CD4-positive, alpha-beta T cell treated with Interleukin-6 for 4 hours (primary cell): ENCODE results near the gene KLK13.
A peak's percentile ranks its signal among the peaks of the same experiment; 100 is the strongest.

Source experiments
- DNase-seq: peaks from one replicate; pipeline ENCODE4 v3.0.0-alpha.2; 2020; ENCODE audit warnings: mixed read lengths

KLK13 gene

DNA sequence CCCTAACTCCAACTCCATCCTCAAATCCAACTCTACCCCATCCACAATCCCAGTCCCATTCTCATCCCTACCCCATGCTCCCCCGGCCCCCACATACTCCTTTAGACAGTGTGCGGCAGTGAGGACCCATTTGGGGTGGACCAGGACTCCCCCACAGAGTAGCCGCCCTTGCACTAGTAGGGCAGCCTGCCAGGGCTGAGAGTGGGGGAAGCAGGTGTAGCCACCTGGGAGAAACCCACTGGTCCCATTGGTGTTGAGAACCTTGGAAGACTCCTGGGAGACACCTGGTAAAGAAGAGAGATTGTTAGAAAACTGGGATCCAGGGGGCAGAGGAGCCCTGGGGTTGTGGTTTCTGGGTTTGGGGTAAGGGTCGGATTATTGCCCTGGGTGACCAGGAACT, 4.6 kb downstream of the KLK13 start:
- no peak for DNase-seq

DNA sequence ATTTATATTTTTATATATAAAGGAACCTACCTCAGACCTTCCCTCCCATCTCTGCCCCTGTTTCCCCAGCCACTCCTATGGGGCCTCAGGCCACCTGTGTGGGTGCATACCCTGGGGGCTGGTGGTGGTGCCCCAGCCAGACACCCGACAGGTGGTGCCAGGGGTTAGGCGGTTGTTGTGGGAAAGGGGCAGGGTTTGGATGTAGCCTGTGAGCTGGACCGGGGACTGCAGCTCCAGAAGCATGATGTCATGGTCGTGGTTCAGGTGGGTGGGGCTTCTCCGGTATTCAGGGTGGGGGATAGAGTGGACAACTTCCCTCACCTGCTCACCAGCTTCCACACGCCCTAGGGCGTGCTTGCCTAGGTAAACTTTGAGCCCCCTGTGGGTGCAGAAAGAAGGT, 5.2 kb downstream of the KLK13 start:
- DNase-seq, result no peak

DNA sequence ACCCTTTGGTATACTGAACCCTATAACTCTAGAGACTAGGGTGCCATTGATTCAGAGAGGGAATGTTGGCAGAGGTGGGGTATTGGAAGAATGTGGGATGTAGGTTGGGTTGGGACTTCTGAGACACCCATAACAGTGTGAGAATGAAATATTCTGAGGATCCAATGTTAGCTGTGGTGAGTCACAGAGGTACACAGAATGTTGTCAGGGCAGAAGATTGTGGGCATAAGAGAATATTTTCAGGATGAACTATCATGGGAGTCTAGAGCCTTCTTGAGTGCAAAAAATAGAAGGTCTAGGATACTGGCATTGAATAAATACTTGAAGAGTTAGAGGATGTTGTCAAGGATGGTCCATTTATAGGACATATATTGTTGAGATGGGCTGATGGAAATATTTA, 9.0 kb downstream of the KLK13 start:
- DNase-seq, result no peak

DNA sequence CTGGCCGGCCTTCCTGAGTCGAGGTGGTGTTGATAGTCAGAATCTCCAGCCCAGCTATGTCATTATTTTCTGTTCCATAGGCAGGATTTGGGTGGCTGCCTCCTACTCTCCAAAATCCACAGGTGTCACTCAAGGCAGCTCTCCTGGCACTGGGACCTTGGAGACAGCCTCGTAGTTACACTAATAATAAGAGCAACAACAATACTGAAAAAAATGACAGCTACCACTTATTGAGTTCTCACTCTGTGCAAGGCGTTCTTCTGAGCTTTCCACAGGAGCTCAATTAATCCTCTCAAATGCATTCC, 17.9 kb downstream of the KLK13 start:
- DNase-seq, result no peak

DNA sequence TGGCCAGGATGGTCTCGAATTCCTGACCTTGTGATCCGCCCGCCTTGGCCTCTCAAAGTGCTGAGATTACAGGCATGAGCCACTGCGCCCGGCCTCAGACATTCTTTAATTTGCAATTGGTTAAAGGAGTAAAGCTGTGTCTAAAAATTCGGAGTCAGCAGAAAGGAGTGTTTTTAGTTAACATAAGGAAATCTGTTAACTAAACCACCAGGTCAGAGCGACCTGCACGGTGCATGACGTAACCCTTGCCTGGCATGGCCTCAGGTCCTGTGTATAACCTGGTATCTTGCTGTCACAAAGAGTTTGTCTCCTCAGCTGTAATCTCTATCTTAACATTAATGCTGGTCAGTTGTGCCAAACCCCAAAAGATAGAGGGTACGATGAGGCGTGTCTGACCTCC, 20.6 kb downstream of the KLK13 start:
- no peak for DNase-seq

DNA sequence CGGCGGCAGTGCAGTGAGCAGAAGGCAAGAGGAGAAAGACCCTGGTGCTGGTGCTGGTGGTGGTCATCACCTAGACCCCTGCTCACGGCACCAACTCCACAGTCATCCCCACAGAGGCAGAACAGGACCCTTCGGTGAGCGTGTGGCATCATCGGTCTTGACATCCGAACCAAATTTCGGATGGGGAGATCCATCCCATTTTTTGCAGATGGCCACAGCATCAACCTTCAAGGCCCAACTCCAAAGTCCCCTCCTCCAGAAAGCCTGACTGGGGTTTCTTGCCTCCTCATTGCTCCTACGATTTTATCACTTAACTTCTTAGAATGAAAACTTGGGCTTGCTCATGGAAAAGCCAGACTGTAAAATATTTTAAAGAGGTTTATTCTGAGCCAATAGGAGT, 21.4 kb downstream of the KLK13 start:
- DNase-seq, result no peak

DNA sequence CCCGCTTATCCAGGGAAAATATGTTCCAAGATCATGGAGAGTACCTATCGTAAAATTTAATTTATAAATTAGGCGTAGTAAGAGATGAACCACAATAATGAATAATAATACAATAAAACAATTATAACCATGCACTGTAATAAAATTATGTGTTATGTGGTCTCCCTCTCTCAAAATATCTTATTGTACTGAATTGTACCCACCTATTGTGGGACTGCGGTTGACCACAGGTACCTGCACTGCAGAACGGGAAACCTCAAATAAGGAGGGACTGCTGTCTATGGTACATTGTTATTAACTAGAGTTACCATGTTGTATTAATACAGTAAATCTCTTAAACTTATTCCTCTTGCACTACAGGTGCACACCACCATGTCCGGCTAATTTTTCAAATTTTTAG, 24.7 kb downstream of the KLK13 start:
- no peak for DNase-seq

DNA sequence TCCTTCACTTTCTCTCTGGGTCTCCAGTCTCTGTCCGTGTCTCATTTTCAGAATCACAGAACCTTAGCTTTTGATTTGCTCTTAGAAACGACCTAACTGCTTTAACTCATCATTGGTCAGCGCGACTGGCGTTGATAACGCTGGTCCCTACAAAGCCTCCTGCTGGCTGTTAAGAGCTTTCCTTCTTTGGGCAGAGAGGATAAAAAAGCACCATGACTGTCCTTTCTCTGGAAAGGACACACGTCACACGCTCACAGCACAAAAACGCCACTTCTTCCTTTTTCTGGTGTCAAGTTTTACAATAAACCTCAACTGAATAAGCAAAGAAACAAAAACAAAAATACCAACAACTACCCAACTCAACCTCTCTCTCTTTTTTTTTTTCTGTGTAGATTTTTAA, 28.4 kb downstream of the KLK13 start:
- no peak for DNase-seq

DNA sequence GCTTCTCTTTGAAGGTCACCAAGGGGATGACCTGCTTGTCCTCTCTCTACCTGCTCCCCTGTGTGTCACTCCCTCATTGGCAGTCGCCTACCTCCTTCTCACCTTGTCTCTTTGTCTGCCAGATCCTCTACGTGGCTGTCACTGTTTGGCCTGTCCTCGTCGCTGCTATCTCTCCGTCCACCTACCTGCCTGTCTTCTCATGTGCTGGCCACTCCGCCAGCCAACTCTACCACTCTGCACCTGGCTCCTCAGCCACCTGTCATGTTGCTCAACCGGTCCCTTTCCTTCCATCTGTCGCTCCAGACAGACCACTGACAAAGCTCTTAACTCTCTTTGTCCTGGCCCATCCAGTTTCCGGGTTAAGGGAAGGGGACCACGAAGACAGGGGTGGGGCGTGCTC, 30.2 kb downstream of the KLK13 start, which contains the start of gene KLK12:
TSS of gene KLK12 (minus strand) at position 299 of the 400 bp plus-strand sequence. CDS start 381 bp downstream, outside the sequence.
- no peak for DNase-seq

DNA sequence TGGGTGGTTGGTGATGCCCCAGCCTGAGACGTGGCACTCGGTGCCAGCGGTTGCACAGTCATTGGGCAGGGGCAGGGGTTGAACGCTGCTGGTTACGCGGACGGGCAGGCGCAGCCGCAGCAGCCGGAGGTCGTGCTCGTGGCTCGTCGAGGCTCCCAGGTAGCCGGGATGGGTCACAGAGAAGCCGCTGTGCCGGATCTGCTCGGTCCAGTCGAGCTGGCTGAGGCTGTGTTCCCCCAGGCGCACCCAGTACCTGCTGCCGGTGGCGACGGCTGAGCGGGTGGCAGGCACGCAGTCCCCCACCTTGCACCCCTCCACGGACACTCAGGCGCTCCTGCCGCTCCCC, 33.0 kb downstream of the KLK13 start:
- DNase-seq, result no peak

DNA sequence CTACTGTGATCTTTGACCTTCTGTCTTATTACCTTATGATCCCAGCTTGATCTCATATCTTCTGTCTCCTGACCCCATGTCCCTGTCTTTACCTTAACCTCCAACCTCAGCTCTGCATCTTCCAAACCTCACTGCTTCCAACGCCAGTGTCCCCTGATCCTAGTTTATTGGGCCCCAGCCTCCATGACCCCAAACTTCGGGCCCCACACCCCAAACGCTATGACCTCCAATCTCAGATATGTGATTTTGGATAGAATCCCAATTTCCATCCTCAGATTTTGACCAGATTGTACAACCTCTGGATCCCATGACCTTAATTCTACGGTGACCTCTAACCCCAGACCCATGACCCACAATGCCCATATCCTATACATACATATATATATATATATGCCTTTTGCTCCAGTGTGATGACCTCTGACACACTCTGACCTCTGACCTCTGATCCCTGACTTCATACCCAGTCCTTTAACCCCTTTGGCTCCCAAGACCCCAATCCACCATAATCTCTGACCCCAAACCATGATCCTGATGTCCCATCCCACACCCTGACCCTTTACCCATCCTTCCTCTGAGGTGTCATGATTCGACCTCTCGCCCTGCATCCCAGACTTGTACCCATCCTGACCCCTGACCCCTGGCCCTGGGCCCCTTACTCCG, 33.5 kb downstream of the KLK13 start:
- DNase-seq, result no peak

DNA sequence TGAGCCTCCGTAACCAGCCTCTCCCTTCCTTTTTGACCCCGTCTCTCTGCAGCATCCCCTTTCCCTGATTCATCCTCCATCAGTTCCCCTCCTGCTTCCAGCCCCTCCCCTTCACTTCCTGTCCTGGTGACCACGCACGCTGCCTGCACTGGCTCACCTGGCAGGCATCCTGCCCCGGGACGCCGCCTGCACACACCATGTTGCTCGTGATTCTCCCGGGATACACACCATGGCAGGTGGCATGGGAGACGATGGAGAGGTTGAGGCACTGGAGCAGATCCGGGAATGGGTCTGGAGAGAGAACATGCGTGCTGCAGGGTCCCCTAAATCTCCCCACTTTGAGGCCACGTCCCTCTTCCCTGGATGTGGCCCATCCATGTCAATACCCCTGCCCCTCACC, 34.3 kb downstream of the KLK13 start:
- DNase-seq, result no peak

DNA sequence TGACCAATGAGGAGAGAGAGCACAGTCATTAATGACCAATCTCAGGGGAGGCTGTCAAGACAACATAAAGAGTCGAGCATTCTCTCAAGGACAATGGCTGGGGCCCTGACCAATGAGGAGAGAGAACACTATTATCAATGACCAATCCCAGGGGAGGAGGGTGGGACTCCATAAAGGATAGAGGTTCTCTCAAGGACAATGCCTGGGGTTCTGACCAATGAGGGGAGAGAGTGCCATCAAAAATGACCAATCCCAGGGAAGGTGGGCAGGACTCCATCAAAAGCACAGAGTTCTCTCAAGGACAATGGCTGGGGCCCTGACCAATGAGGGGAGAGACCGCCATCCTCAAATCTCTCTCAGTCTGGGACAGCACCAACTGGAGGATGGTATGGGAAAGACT, 35.2 kb downstream of the KLK13 start:
- DNase-seq, result no peak

DNA sequence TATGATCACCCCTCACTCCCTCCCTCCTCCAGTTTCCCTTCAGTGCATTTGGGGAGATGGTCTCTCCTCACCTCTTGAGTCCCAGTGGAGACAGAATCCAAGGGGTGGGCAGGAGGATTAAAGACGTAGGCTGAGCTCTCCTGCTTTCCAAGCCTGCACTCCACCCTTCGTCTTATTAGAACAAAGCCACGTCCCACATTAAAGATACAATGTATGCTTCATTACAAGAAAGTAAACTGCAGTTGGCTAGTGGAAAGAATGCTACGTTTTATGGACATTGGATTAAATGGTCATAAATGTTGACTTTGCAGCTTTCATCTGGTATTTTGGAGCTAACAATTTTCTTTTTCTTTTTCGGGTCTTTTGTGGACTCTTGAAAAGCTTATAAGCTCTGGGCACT, 37.0 kb downstream of the KLK13 start:
- no peak for DNase-seq

DNA sequence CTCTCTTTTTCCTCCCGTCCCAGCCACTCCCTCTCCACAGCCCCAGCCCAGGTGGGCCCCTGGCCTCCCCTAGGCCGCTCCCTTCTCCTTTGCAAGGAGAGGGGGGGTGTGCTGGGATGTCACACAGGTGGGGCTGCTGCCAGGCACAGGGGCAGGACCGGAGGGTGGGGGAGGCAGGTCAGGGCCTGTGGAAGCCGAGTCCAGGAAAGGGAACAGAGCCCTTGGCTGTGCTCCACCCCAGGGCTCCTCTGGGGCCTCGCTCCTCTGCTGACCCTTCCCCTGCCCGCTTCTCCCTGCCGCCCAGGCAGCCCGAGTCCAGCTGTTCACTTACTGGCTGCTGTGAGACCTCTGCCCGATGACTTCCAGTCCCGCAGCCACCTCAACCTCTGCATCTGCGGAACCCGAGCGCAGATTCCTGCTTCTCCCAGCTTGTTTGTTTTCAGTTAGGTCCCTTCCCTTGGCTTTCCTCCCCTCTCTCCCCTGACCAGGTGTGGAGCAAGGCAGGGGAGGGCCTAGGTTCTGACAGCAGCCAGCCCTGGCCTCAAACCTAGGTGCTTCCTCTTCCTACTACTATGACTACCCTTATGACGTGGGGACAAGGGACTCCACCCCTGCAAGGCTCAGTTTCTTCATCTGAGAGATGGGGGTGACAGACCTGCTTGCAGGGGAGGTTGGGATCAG, 37.6 kb downstream of the KLK13 start:
- DNase-seq, result no peak

DNA sequence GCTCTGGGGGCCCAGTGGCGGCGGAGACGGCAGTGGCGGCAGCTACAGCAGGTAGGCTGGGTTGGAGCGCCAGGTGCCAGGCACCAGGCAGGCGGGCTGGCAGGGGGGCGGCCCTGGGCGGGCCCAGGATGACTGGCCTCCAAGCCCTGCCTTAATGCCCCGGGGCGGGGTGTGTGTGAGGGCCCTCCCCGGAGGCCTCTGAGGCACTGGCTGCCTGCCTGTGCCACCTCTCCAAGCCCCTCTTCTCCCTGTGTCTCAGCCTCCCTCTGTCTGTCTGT, 38.4 kb downstream of the KLK13 start, which contains the start of gene KLK11:
TSS of gene KLK11 (minus strand) at position 63 of the 278 bp plus-strand sequence. CDS start 985 bp downstream, outside the sequence.
- DNase-seq, result no peak

DNA sequence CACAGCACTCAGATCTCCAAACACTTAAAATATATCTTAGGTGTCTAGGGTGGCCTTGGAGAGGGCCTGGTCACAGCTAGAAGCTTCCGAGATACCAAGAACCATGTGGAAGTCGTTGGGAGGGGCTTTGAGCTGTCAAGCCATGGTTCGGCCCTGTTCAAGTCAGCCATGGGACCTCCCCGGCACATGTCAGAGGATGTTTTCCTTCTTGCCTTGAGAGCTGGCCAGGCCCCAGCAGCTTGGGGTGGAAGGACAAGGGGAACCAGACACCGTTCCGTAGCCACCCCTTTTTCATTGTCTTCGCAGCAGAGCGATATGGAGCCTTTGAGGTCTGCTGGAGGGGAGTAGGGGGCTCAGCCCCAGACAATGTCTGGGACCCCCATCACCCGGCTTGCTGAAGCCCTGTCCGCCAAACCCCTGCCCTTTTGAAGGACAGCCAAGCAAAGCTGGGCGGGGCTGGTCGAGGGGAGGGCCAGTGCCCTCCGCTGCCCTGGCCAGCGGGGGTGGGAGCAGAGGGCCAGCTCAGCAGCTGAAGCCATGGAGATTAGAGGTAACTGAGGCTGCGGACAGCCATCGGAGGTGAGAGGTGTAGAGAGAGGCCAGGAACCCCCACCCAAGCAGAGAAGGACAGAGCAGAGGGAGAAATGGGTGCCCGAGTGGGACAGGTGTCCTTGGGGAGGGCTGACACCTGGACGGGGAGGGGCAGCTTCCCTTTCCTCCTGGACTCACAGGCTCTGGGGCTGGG, 38.9 kb downstream of the KLK13 start:
- DNase-seq, result no peak

DNA sequence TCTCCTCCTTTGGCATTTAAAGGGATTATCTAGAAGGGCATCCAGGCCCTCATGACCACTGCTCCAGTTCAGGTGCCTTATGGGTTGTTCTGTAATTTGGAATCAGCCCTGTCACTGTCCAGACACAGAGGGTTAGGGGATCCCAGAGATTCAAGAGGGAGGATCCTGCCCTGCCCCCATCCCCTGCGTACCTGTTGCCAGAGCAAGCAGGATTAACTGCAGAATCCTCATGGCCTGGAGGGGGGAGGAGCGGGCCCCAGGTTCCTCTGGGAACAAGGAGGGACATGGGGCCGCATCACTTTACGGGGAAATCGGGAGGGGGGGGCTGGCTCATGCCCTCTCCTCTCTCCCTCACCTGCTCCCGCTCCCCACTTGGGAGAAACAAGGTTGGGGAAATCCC, 39.5 kb downstream of the KLK13 start:
- DNase-seq, result no peak

DNA sequence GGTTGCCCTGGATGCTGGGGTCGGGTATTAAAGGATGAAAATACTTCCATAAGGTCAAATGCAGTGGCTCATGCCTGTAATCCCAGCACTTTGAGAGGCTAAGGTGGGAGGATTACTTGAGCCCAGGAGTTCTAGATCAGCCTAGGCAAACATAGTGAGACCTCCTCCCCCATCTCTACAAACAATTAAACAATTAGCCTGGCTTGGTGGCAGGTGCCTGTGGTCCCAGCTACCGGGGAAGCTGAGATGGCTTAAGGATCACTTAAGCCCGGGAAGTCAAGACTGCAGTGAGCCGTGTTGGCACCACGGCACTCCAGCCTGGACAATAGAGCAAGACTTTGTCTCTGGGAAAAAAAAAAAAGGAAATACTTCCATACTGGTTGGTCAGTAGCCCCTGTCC, 40.0 kb downstream of the KLK13 start:
- DNase-seq, result no peak

DNA sequence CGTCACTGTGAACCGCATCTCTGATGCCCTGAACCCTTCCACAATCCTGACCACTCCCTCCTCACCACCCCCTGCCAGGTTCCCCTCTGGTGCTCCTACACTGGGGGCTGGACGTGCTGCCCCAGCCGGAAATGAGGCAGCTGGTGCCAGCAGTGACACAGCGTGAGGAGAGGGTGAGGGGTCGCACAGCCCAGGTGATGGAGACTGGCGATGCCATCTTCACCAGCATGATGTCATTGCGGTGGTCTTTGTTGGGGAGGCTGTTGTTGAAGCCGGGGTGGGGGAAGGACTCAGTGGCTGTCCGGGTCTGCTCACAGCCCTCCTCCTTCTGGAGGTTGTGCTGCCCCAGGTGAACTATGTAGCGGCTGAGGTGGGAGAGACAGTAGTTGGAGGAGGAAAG, 40.9 kb downstream of the KLK13 start:
- no peak for DNase-seq

DNA sequence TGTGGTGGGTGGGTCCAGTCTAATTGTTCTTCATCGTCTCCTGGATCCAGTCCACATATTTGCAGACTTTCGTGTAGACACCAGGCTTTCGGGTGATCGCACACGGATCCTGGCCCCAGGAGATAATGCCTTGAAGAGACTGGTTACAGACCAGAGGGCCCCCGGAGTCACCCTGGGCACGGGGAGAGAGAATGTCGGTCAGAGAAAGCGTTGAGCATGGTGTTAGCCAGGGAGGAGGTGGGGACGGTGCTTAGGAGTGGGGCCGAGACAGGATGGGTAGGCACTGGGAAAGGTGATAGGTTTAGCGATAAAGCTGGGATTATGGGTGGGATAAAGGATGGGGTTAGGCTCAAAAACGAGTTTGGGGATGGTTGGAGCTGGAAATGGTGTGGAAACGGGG, 42.4 kb downstream of the KLK13 start:
- DNase-seq, result no peak

DNA sequence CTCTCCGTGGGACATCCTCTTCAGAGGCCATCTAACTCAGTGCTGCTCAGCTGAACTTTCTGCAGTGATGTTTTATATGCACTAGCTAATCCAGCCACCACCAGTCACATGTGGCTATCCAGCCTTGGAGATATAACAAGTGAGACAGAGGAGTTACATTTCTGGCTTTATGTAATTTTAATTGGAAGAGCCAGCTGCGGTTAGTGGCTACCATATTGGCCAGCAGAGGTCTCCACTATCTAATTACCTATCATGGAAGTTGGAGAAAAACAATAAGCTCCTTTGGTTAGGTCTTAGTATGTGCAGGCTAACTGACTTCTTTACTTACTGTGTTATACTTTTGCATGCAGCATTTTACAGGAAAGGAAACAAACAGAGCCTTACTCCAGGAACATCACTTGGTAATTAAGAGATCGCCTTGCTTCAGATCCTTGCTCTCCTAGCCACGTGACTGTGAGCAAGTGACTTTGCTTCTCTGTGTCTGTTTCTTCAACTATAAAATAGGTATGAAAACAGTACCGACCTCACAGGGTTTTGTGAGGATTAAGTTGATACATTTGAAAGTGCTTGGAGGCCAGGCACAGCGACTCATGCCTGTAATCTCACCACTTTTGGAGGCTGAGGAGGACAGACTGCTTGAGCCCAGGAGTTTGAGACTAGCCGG, 43.8 kb downstream of the KLK13 start:
- DNase-seq, result peak; percentile 13

DNA sequence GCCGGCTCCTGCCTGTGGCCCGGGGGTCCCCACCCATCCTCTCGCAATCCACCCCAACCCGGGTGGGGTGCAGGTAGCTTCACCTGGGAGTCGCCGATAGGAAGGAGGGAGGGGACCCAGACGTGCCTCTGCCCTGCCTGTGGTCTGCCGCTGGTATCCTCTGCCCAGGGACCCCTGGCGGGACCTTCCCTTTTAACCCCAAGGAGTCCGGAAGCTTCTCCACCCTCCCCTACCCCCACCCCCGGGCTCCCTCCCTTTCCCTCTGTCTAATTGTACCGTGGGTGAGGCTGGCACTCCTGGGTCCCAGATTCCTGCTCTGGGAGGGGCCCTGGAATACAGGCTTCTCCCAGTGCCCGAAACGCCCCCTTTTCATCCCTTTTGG, 45.4 kb downstream of the KLK13 start, which contains the start of gene KLK10:
TSS of gene KLK10 (minus strand) at position 166 of the 382 bp plus-strand sequence. CDS start 579 bp downstream, outside the sequence.
- DNase-seq, result no peak
